ENCODE data around the gene GUCY1A1. TPM values are rescaled to one million over a fixed set of nuclear protein-coding genes. Genes with fewer than 3 reads are reported as not detected.

GUCY1A1 gene
- total RNA-seq, 1 donor from 2014 or later = 12.9 TPM

- DNase-seq (ENCODE audit: low read depth in 2 of 2) = no peak
Measured at GRCh38 chr4:155741546-155741945, 74.9 kb downstream of the GUCY1A1 start.

GRCh38 chr4:155742310-155743015 is 75.8 kb downstream of the GUCY1A1 start:
- DNase-seq (ENCODE audit: low read depth in 2 of 2) = no peak

- no peak for DNase-seq (ENCODE audit: low read depth in 2 of 2)
Measured at GRCh38 chr4:155745984-155746383, 79.3 kb downstream of the GUCY1A1 start.

GRCh38 chr4:155748039-155748438 is 81.4 kb downstream of the GUCY1A1 start:
- no peak for DNase-seq (ENCODE audit: low read depth in 2 of 2)

GRCh38 chr4:155749041-155749440 is 82.4 kb downstream of the GUCY1A1 start:
- DNase-seq (ENCODE audit: low read depth in 2 of 2) = no peak

- no peak for DNase-seq (ENCODE audit: low read depth in 2 of 2)
Measured at GRCh38 chr4:155751569-155751968, 84.9 kb downstream of the GUCY1A1 start.

- no peak for DNase-seq (ENCODE audit: low read depth in 2 of 2)
Measured at GRCh38 chr4:155757745-155758265, 91.2 kb downstream of the GUCY1A1 start.

GRCh38 chr4:155758481-155759371 is 92.1 kb downstream of the GUCY1A1 start, which contains the start of gene GUCY1B1:
Gene GUCY1B1, plus strand, starts transcription at chr4:155759021. Its CDS starts 120 bp downstream, at chr4:155759141.
- DNase-seq (ENCODE audit: low read depth in 2 of 2) = peak; percentile 69 to 94

- peak in 1 of 2 donors; percentile 45 for DNase-seq (ENCODE audit: low read depth in 2 of 2)
Measured at GRCh38 chr4:155759372-155760252, 93.0 kb downstream of the GUCY1A1 start.

GRCh38 chr4:155761047-155761446 is 94.4 kb downstream of the GUCY1A1 start:
- DNase-seq (ENCODE audit: low read depth in 2 of 2) = no peak

GRCh38 chr4:155761916-155762315 is 95.3 kb downstream of the GUCY1A1 start:
- no peak for DNase-seq (ENCODE audit: low read depth in 2 of 2)

GRCh38 chr4:155762334-155762733 is 95.7 kb downstream of the GUCY1A1 start:
- DNase-seq (ENCODE audit: low read depth in 2 of 2) = no peak

- no peak for DNase-seq (ENCODE audit: low read depth in 2 of 2)
Measured at GRCh38 chr4:155763551-155763950, 96.9 kb downstream of the GUCY1A1 start.

- DNase-seq (ENCODE audit: low read depth in 2 of 2) = no peak
Measured at GRCh38 chr4:155765149-155765548, 98.5 kb downstream of the GUCY1A1 start.

GRCh38 chr4:155766622-155767021 is 100.0 kb downstream of the GUCY1A1 start:
- no peak for DNase-seq (ENCODE audit: low read depth in 2 of 2)

- no peak for DNase-seq (ENCODE audit: low read depth in 2 of 2)
Measured at GRCh38 chr4:155768370-155768769, 101.7 kb downstream of the GUCY1A1 start.

GRCh38 chr4:155769090-155769489 is 102.4 kb downstream of the GUCY1A1 start:
- no peak for DNase-seq (ENCODE audit: low read depth in 2 of 2)

- DNase-seq (ENCODE audit: low read depth in 2 of 2) = no peak
Measured at GRCh38 chr4:155772459-155773195, 106.0 kb downstream of the GUCY1A1 start.

- DNase-seq (ENCODE audit: low read depth in 2 of 2) = no peak
Measured at GRCh38 chr4:155773196-155773800, 106.7 kb downstream of the GUCY1A1 start.

GRCh38 chr4:155774033-155774432 is 107.4 kb downstream of the GUCY1A1 start:
- DNase-seq (ENCODE audit: low read depth in 2 of 2) = no peak

Measured in lung microvascular endothelial cell (primary cell).